Sigmoid colon (tissue), 7 donors: Measurements from ENCODE around the gene FHOD3. TPM values are rescaled to one million over a fixed set of nuclear protein-coding genes. Genes with fewer than 3 reads are reported as not detected.

Experiments
- DNase-seq: peaks from one replicate; pipeline ENCODE4 v3.0.0-alpha.2; 2019
- H3K27ac ChIP-seq, 4 donors: fragments of 200-600 bp; sonication (generic); one replicate each; pipeline ENCODE4 v1.5.1; 2016 to 2019; ENCODE audit warnings: mild to moderate bottlenecking in 1 of 4
- H3K27me3 ChIP-seq, 3 donors: fragments of 200-600 bp; sonication (generic); one replicate each; pipeline ENCODE4 v1.5.1; 2019; ENCODE audit warnings: mild to moderate bottlenecking in 1 of 3
- H3K36me3 ChIP-seq, 4 donors: fragments of 200-600 bp; sonication (generic); one replicate each; pipeline ENCODE4 v1.5.1; 2016 to 2019
- H3K4me1 ChIP-seq, 4 donors: fragments of 200-600 bp; sonication (generic); one replicate each; pipeline ENCODE4 v1.5.1; 2017 to 2019
- H3K4me3 ChIP-seq, 4 donors: fragments of 200-600 bp; sonication (generic); one replicate each; pipeline ENCODE4 v1.5.1; 2017 to 2019; ENCODE audit warnings: mild to moderate bottlenecking in 2 of 4, moderate library complexity in 1 of 4
- H3K9me3 ChIP-seq, 4 donors: fragments of 200-600 bp in 3 of 4; sonication (generic) in 3 of 4; one replicate each; pipeline versions ENCODE4 v1.5.1 to v1.6.1; 2013 to 2019
- EP300 ChIP-seq, 4 donors: sonication (generic); formaldehyde crosslinking; IDR thresholded peaks; one replicate each; pipeline ENCODE4 v1.6.1; 2017; ENCODE audit warnings: antibody characterized with exemption in 4 of 4
- POLR2A ChIP-seq, 2 donors: fragments of 450-650 bp; IDR thresholded peaks; one replicate each; pipeline ENCODE4 v1.6.1; 2016; ENCODE audit warnings: antibody characterized with exemption in 2 of 2, mild to moderate bottlenecking in 2 of 2, moderate library complexity in 2 of 2
- POLR2AphosphoS5 ChIP-seq, 4 donors: sonication (generic); formaldehyde crosslinking; IDR thresholded peaks; one replicate each; pipeline ENCODE4 v1.6.1; 2017; ENCODE audit warnings: antibody characterized with exemption in 4 of 4
- WGBS, 2 donors: extraction: QIAGEN DNeasy Blood & Tissue Kit; methylation state at CpG; one replicate each; pipeline ENCODE4 v1.1.7; 2013; 5-methylcytosine and 5-hydroxymethylcytosine counted together
- intact Hi-C: fragments of 100-400 bp; cut with DNase I; formaldehyde crosslinking; loops from one replicate; pipeline ENCODE4 v1.15.1; 2023
- polyA plus RNA-seq, 3 donors: library from polyadenylated mRNA; stranded (reverse); fragments of 200-250 nt; gene quantifications; one replicate each; pipeline ENCODE4 v1.2.3, GENCODE V29; 2013
- total RNA-seq, 4 donors: library from RNA; depleted of rRNA; stranded (reverse); fragments of >200 nt; gene quantifications; one replicate each; pipeline ENCODE4 v1.1.0, GENCODE V29; 2016
- TF ChIP-seq, protein P1 (sequence below), 4 experiments: fragments of 450-650 bp in 3 of 4; fragments of 200-600 bp in 1 of 4; IDR thresholded peaks; one replicate each; pipeline ENCODE4 v1.5.1; 2016 to 2019; ENCODE audit warnings: antibody characterized with exemption in 4 of 4, mild to moderate bottlenecking in 3 of 4, moderate library complexity in 2 of 4
- donor health status: healthy with polysubstance abuse.
- donor health status: Bipolar disorder and iron deficiency.
- donor health status: healthy.

FHOD3 gene
- total and polyA plus RNA-seq, 7 donors: 1.2 to 24.9 (median 9.5) TPM

DNA sequence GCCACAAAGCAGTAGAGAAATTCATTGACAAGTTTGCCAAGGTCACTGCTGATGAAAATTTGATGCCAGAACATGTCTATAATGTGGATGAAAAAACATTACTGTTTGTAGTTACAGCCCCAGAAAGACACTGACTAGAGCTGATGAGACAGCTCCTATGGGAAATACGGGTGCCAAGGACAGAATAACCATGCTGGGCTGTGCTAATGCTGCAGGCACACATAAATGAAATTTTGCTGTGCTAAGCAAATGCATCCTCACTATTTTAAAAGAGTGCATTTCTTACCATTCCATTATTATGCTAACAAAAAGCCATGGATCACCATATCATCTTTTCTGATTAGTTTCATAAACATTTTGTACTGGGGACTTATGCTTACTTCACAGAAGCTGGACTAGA lies 208.2 kb downstream of the FHOD3 start:
- H3K4me3 ChIP-seq: no peak overlapping the region
- H3K27ac ChIP-seq: no peak overlapping the region
- intact Hi-C loops: no loop called here
- WGBS, 2 donors: 83 to 87% methylated on average over 1 of the region's 1 CpG
- H3K4me1 ChIP-seq: no peaks in the 10 kb centered on the region
- no peak for TF ChIP-seq POLR2AphosphoS5 (IDR thresholded peaks at IDR 0.05)
- TF ChIP-seq POLR2A (IDR thresholded peaks at IDR 0.05): no peak
- TF ChIP-seq, protein P1, sequence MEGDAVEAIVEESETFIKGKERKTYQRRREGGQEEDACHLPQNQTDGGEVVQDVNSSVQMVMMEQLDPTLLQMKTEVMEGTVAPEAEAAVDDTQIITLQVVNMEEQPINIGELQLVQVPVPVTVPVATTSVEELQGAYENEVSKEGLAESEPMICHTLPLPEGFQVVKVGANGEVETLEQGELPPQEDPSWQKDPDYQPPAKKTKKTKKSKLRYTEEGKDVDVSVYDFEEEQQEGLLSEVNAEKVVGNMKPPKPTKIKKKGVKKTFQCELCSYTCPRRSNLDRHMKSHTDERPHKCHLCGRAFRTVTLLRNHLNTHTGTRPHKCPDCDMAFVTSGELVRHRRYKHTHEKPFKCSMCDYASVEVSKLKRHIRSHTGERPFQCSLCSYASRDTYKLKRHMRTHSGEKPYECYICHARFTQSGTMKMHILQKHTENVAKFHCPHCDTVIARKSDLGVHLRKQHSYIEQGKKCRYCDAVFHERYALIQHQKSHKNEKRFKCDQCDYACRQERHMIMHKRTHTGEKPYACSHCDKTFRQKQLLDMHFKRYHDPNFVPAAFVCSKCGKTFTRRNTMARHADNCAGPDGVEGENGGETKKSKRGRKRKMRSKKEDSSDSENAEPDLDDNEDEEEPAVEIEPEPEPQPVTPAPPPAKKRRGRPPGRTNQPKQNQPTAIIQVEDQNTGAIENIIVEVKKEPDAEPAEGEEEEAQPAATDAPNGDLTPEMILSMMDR (IDR thresholded peaks at IDR 0.05): no peak
- no peak for TF ChIP-seq EP300 (IDR thresholded peaks at IDR 0.05)
- no peaks in the 10 kb centered on the region for H3K27me3 ChIP-seq
- H3K36me3 ChIP-seq: no peaks in the 10 kb centered on the region
- no peak for DNase-seq
- H3K9me3 ChIP-seq: no peaks in the 10 kb centered on the region

DNA sequence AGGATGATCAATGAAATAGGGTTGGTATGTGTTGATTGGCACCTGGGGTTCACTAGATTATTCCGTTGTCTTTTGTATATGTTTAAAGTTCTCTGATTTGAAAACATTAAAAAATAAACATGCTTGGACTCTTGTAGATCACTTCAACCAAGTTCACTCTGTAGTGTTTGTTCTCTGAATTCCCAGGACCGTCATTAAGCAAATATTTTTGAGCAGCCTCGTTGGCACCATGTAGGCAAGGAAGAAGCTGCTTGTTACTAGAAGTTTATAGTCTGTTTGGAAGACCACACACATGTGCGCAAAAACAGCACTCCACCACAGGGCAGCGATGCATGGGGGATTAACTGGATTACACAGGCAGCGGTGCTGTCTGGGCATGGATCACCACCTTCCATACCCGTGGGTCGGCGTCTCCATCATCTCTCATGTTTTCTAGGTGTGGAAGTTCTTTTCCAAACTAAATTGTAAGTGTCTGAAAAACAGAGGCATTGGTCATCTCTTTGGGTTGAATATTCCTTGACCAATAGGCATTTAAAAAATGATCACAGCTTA lies 212.2 kb downstream of the FHOD3 start:
- H3K36me3 ChIP-seq: no peaks in the 10 kb centered on the region
- no peaks in the 10 kb centered on the region for H3K9me3 ChIP-seq
- no peak overlapping the region for H3K4me3 ChIP-seq
- H3K27me3 ChIP-seq: no peaks in the 10 kb centered on the region
- no peak overlapping the region for H3K27ac ChIP-seq
- WGBS, 2 donors: 68 to 80% methylated on average over 9 of the region's 9 CpGs
- intact Hi-C loops: no loop called here
- DNase-seq: no peak
- H3K4me1 ChIP-seq: no peaks in the 10 kb centered on the region
- TF ChIP-seq EP300 (IDR thresholded peaks at IDR 0.05) (no peak), POLR2AphosphoS5 (IDR thresholded peaks at IDR 0.05) (no peak), POLR2A (IDR thresholded peaks at IDR 0.05) (no peak)
- TF ChIP-seq, protein P1 (IDR thresholded peaks at IDR 0.05): no peak

DNA sequence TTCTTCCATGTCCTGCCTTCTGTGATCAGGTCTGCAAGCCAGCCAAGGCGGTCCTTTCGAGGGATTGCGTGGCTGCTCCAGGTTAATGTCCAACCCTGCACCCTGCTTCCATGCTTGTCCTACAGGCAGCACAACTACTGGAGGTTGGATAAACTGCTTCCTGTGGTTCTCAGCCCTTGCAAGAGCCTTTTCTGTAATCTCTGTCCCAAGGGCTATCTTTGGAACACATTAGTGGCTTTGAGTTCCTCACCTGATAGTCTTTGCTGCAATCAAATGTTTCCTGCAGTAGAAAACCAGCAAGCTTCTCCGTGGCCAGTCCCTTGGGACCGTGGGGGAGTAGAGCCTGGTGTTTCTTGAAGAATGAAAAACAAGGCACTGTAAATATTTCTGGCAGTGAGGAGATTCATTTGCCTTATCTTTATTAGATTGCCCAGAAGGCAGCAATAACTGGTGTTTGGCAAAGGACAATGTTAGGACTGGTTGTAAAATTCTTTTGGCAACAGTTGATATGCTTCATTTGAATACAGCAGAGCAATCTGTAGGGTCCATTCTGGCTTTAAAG lies 214.4 kb downstream of the FHOD3 start:
- no peaks in the 10 kb centered on the region for H3K27me3 ChIP-seq
- no peaks in the 10 kb centered on the region for H3K36me3 ChIP-seq
- no peak for DNase-seq
- H3K9me3 ChIP-seq: no peaks in the 10 kb centered on the region
- H3K27ac ChIP-seq: no peak overlapping the region
- no peak overlapping the region for H3K4me3 ChIP-seq
- no peak for TF ChIP-seq EP300 (IDR thresholded peaks at IDR 0.05)
- TF ChIP-seq POLR2A (IDR thresholded peaks at IDR 0.05): no peak
- TF ChIP-seq POLR2AphosphoS5 (IDR thresholded peaks at IDR 0.05): no peak
- TF ChIP-seq, protein P1 (IDR thresholded peaks at IDR 0.05): no peak
- 16 to 53% methylated on average over 5 of the region's 5 CpGs for WGBS, 2 donors
- no peaks in the 10 kb centered on the region for H3K4me1 ChIP-seq
- intact Hi-C loops: no loop called here

DNA sequence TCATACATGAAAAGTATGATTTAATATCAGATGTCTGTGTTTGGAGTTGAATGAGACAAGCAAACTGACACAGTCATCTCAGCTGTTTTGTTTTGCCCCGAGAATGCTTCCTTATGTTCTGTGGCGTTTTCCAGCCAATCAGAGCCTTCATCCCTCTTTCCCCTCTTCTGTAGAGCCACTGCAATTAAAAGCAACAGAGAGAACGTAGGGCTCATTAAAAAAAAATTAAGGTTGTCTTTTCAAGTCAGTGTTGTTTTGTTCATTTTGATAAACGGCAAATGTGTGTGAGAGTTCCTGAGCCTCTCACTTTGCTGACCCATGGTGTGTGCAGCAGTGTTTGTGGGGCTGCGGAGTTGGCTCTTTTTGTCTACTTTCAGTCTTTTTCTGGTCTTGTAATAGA lies 216.0 kb downstream of the FHOD3 start:
- TF ChIP-seq POLR2AphosphoS5 (IDR thresholded peaks at IDR 0.05): no peak
- TF ChIP-seq POLR2A (IDR thresholded peaks at IDR 0.05): no peak
- TF ChIP-seq, protein P1 (IDR thresholded peaks at IDR 0.05): no peak
- no peak for TF ChIP-seq EP300 (IDR thresholded peaks at IDR 0.05)
- Histone ChIP-seq H3K36me3 (no peaks in the 10 kb centered on the region), H3K4me1 (no peaks in the 10 kb centered on the region), H3K9me3 (no peaks in the 10 kb centered on the region), H3K27me3 (no peaks in the 10 kb centered on the region), H3K4me3 (no peak overlapping the region), H3K27ac (no peak overlapping the region)
- intact Hi-C loops: no loop called here
- DNase-seq: no peak
- 21 to 50% methylated on average over 5 of the region's 5 CpGs for WGBS, 2 donors

DNA sequence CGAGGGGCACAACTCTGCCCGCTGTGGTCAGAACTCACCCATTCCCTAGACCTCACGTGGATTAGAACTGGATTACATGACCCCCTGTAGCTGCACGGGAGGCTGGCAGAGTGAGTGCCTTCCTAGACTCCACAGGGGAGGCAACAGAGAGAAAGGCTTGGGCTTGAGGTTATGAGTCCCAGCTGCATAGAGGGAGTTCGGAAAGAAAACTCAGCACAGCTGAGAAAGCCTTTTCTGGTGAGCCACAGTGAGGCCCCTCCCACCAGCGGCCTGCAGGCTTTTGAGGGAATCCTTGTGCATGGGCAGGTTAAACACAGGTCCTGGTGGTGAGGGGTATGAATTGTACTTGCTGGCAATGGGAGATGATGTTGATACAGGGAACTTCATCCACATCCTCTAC lies 217.3 kb downstream of the FHOD3 start:
- intact Hi-C loops: no loop called here
- WGBS, 2 donors: 91 to 93% methylated on average over 6 of the region's 6 CpGs

More for the DNA sequence above, 217.3 kb downstream of the FHOD3 start:
- TF ChIP-seq POLR2AphosphoS5 (IDR thresholded peaks at IDR 0.05): no peak
- no peak for TF ChIP-seq EP300 (IDR thresholded peaks at IDR 0.05)
- TF ChIP-seq, protein P1 (IDR thresholded peaks at IDR 0.05): no peak
- no peak for TF ChIP-seq POLR2A (IDR thresholded peaks at IDR 0.05)
- Histone ChIP-seq H3K4me1 (no peaks in the 10 kb centered on the region), H3K36me3 (no peaks in the 10 kb centered on the region), H3K27me3 (no peaks in the 10 kb centered on the region), H3K4me3 (no peak overlapping the region), H3K27ac (no peak overlapping the region), H3K9me3 (no peaks in the 10 kb centered on the region)
- DNase-seq: no peak
